ENCODE measurements around the gene ST7L. TPM values are rescaled to one million over a fixed set of nuclear protein-coding genes. Genes with fewer than 3 reads are reported as not detected.

ST7L gene
- total and polyA plus RNA-seq, 2 of the 4 experiments (the other 2 are of a cell fraction): 7.7 to 14.7 TPM

DNA sequence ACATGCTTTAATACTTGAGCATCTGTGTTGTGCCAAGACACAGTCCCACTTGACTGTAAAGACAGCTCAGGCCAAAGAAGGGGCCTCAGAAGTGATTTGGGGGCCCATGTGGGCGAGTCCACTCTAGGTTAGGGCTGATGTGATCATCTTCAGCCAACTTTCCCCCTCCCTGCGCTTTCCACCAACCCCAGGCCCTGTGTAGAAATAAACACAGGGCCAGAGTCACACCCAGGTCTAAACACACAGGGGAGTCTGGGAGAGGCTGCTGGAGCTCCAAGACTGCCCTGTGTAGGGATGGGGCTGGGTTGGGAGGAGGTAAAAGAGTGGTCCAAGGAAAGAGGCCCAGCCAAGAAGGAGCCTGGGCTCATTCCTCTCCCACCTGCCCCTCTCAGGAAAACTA lies 112.6 kb downstream of the ST7L start:
- Histone ChIP-seq H3K18ac (ENCODE audit: low read depth, low read length) (no peak overlapping the region), H3K9ac (ENCODE audit: low read depth, low read length) (no peak overlapping the region), H4K8ac (ENCODE audit: low read depth in 2 of 2, low read length in 2 of 2) (no peak overlapping the region), H2BK5ac (ENCODE audit: low read depth, low read length, poor library complexity, severe bottlenecking) (no peak overlapping the region), H2AK5ac (ENCODE audit: low read depth, low read length) (no peak overlapping the region), H2BK120ac (ENCODE audit: low read depth, low read length) (no peak overlapping the region), H2AFZ (replicated peaks; ENCODE audit: low read length, poor library complexity) (no peak overlapping the region), H3K56ac (ENCODE audit: extremely low read depth, insufficient read depth, low read length) (no peak overlapping the region), H3K9me1 (ENCODE audit: insufficient read depth, low read length) (no peaks in the 10 kb centered on the region), H4K5ac (ENCODE audit: low read depth, low read length) (no peak overlapping the region), H4K91ac (ENCODE audit: insufficient read depth, low read depth, low read length) (no peak overlapping the region), H3K4me1 (ENCODE audit: control insufficient read depth, insufficient read depth, low read length) (peaks cover 8% of the 10 kb centered on the region; the same call in 1 of the 2 replicates), H3K14ac (replicated peaks; ENCODE audit: low read depth, low read length) (no peak overlapping the region), H3K23ac (ENCODE audit: low read depth, low read length) (no peak overlapping the region), H3K36me3 (ENCODE audit: control insufficient read depth, insufficient read depth, low read length) (no peaks in the 10 kb centered on the region), H3K79me1 (ENCODE audit: low read depth in 1 of 2, low read length in 2 of 2) (no peaks in the 10 kb centered on the region), H3K27me3 (ENCODE audit: control insufficient read depth, insufficient read depth, low read length) (peaks cover 57% of the 10 kb centered on the region), H2BK20ac (ENCODE audit: low read depth, low read length) (no peak overlapping the region), H2BK15ac (ENCODE audit: low read depth, low read length) (no peak overlapping the region), H2AK9ac (replicated peaks; ENCODE audit: low read depth, low read length, poor library complexity) (no peak overlapping the region), H3K9me3 (ENCODE audit: control insufficient read depth, insufficient read depth, low read length) (peaks cover 4% of the 10 kb centered on the region; the same call in 1 of the 2 replicates), H3K4me2 (ENCODE audit: low read depth, low read length) (no peak overlapping the region), H3K27ac (ENCODE audit: insufficient read depth, low read length) (no peak overlapping the region), H3K4me3 (ENCODE audit: insufficient read depth, low read depth, low read length) (no peak overlapping the region), H4K20me1 (ENCODE audit: insufficient read depth, low read length) (no peaks in the 10 kb centered on the region), H3K4ac (ENCODE audit: low read depth, low read length) (no peak overlapping the region)
- ATAC-seq (ENCODE audit: low read depth) (no peak), DNase-seq (no peak)
- TF ChIP-seq NFE2L2 (IDR thresholded peaks at IDR 0.05; ENCODE audit: low read depth, low read length): no peak
- TF ChIP-seq, protein P1, sequence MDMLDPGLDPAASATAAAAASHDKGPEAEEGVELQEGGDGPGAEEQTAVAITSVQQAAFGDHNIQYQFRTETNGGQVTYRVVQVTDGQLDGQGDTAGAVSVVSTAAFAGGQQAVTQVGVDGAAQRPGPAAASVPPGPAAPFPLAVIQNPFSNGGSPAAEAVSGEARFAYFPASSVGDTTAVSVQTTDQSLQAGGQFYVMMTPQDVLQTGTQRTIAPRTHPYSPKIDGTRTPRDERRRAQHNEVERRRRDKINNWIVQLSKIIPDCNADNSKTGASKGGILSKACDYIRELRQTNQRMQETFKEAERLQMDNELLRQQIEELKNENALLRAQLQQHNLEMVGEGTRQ (IDR thresholded peaks at IDR 0.05; ENCODE audit: low read depth, low read length): no peak
- TF ChIP-seq, protein P2, sequence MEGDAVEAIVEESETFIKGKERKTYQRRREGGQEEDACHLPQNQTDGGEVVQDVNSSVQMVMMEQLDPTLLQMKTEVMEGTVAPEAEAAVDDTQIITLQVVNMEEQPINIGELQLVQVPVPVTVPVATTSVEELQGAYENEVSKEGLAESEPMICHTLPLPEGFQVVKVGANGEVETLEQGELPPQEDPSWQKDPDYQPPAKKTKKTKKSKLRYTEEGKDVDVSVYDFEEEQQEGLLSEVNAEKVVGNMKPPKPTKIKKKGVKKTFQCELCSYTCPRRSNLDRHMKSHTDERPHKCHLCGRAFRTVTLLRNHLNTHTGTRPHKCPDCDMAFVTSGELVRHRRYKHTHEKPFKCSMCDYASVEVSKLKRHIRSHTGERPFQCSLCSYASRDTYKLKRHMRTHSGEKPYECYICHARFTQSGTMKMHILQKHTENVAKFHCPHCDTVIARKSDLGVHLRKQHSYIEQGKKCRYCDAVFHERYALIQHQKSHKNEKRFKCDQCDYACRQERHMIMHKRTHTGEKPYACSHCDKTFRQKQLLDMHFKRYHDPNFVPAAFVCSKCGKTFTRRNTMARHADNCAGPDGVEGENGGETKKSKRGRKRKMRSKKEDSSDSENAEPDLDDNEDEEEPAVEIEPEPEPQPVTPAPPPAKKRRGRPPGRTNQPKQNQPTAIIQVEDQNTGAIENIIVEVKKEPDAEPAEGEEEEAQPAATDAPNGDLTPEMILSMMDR (conservative IDR thresholded peaks at IDR 0.05; ENCODE audit: low read depth, low read length): no peak
- no peak for TF ChIP-seq FOS (IDR thresholded peaks at IDR 0.05; ENCODE audit: low read depth, low read length)
- TF ChIP-seq SMC3 (IDR thresholded peaks at IDR 0.05; ENCODE audit: low read depth, low read length): no peak
- no peak for TF ChIP-seq BHLHE40 (IDR thresholded peaks at IDR 0.05; ENCODE audit: low read depth, low read length)
- TF ChIP-seq RFX5 (IDR thresholded peaks at IDR 0.05; ENCODE audit: low read depth, low read length): no peak
- no peak for TF ChIP-seq POLR2A (IDR thresholded peaks at IDR 0.05; ENCODE audit: low read depth, low read length)
- TF ChIP-seq MAZ (IDR thresholded peaks at IDR 0.05; ENCODE audit: borderline replicate concordance, low read depth, low read length): no peak
- TF ChIP-seq CHD1 (IDR thresholded peaks at IDR 0.05; ENCODE audit: low read depth, low read length): no peak
- no peak for TF ChIP-seq CEBPB (IDR thresholded peaks at IDR 0.05; ENCODE audit: low read depth, low read length)
- TF ChIP-seq RCOR1 (IDR thresholded peaks at IDR 0.05; ENCODE audit: insufficient replicate concordance, low read length): no peak
- no peak for TF ChIP-seq MXI1 (IDR thresholded peaks at IDR 0.05; ENCODE audit: borderline replicate concordance, low read depth, low read length)
- no peak for TF ChIP-seq MAFK (IDR thresholded peaks at IDR 0.05; ENCODE audit: low read depth, low read length)
- TF ChIP-seq RAD21 (IDR thresholded peaks at IDR 0.05; ENCODE audit: low read length): no peak
- TF ChIP-seq, protein P3, sequence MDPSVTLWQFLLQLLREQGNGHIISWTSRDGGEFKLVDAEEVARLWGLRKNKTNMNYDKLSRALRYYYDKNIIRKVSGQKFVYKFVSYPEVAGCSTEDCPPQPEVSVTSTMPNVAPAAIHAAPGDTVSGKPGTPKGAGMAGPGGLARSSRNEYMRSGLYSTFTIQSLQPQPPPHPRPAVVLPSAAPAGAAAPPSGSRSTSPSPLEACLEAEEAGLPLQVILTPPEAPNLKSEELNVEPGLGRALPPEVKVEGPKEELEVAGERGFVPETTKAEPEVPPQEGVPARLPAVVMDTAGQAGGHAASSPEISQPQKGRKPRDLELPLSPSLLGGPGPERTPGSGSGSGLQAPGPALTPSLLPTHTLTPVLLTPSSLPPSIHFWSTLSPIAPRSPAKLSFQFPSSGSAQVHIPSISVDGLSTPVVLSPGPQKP (IDR thresholded peaks at IDR 0.05; ENCODE audit: borderline replicate concordance, low read depth, low read length): no peak
- dilution Hi-C loops (cut with HindIII; ENCODE audit: low sequenced_read_pairs, unreplicated experiment) (no loop called here), in situ Hi-C loops (cut with MboI; ENCODE audit: low sequenced_read_pairs) (loop anchor here (10.0 kb wide), 1 partner anchor 198 kb away; the partner anchor contains the start of gene RHOC), intact Hi-C loops (cut with micrococcal nuclease) (no loop called here)
- no CpG with 5 or more reads among the region's 2 CpGs for WGBS, 2 experiments (ENCODE audit: extremely low coverage in 2 of 2, insufficient read length in 1 of 2)
- ChIA-PET POLR2A (ENCODE audit: unreplicated experiment) (no interaction called here), CTCF (interaction anchor here (0.6 kb wide), 1 partner anchor 105 kb away, joined by 5 read pairs; no protein-coding TSS in a partner anchor)
- BruUV-seq (replicated peaks): no TSS peak

Measured in IMR-90 (cell line).